HG03060 (cell line): ENCODE results near the gene NLRX1.
"Not testable (repeated sequence)": the region's sequence is repeated elsewhere in the genome, so short reads cannot be mapped to it uniquely, and the experiment has no call there.

ENCODE experiments used
- ATAC-seq: cut with Tn5 transposase; IDR thresholded peaks from one replicate; pipeline ENCODE4 v1.9.1; 2021; ENCODE audit warnings: low read depth, moderate number of reproducible peaks; ENCODE audit not compliant: unreplicated experiment

Gene NLRX1

GRCh38 chr11:119152604-119153003, 15.9 kb upstream of the NLRX1 start:
- ATAC-seq: no peak

- ATAC-seq: no peak
These were observed 15.3 kb upstream of the NLRX1 start for GRCh38 chr11:119153049-119153818.

- no peak for ATAC-seq
These were observed 14.3 kb upstream of the NLRX1 start for GRCh38 chr11:119154178-119154577.

GRCh38 chr11:119155733-119156492, 12.6 kb upstream of the NLRX1 start:
- no peak for ATAC-seq

- no peak for ATAC-seq
These were observed 12.0 kb upstream of the NLRX1 start for GRCh38 chr11:119156496-119156895.

- no peak for ATAC-seq
These were observed 11.5 kb upstream of the NLRX1 start for GRCh38 chr11:119157063-119157462.

GRCh38 chr11:119158467-119158866, 10.1 kb upstream of the NLRX1 start:
- ATAC-seq: no peak

- no peak for ATAC-seq
These were observed 8.4 kb upstream of the NLRX1 start for GRCh38 chr11:119160151-119160550.

GRCh38 chr11:119161871-119162270, 6.7 kb upstream of the NLRX1 start:
- ATAC-seq: no peak

GRCh38 chr11:119166368-119167076, 2.0 kb upstream of the NLRX1 start:
- no peak for ATAC-seq

- not testable (repeated sequence) for ATAC-seq
These were observed 1.5 kb upstream of the NLRX1 start for GRCh38 chr11:119167077-119167458.

- no peak for ATAC-seq
These were observed 592 bp upstream of the NLRX1 start for GRCh38 chr11:119167933-119168332.

GRCh38 chr11:119169282-119169719, 776 bp downstream of the NLRX1 start:
- ATAC-seq: no peak

- no peak for ATAC-seq
These were observed 4.0 kb downstream of the NLRX1 start for GRCh38 chr11:119172513-119172912.

GRCh38 chr11:119173453-119173852, 4.9 kb downstream of the NLRX1 start:
- no peak for ATAC-seq

- ATAC-seq: no peak
These were observed 7.1 kb downstream of the NLRX1 start for GRCh38 chr11:119175493-119176077.

GRCh38 chr11:119178166-119178680, 9.7 kb downstream of the NLRX1 start:
- no peak for ATAC-seq

GRCh38 chr11:119179342-119179741, 10.8 kb downstream of the NLRX1 start:
- no peak for ATAC-seq

- no peak for ATAC-seq
These were observed 11.5 kb downstream of the NLRX1 start for GRCh38 chr11:119179983-119180382.
